NCI-H2227 (cell line): ENCODE measurements around the gene GEN1.

Experiments
- DNase-seq: peaks from one replicate; lab custom pipeline; 2025; ENCODE audit not compliant: unreplicated experiment; lab: John Stamatoyannopoulos, UW

GEN1 gene

GRCh38 chr2:17752246-17752645, 1.7 kb upstream of the GEN1 start:
- DNase-seq: no peak

DNA sequence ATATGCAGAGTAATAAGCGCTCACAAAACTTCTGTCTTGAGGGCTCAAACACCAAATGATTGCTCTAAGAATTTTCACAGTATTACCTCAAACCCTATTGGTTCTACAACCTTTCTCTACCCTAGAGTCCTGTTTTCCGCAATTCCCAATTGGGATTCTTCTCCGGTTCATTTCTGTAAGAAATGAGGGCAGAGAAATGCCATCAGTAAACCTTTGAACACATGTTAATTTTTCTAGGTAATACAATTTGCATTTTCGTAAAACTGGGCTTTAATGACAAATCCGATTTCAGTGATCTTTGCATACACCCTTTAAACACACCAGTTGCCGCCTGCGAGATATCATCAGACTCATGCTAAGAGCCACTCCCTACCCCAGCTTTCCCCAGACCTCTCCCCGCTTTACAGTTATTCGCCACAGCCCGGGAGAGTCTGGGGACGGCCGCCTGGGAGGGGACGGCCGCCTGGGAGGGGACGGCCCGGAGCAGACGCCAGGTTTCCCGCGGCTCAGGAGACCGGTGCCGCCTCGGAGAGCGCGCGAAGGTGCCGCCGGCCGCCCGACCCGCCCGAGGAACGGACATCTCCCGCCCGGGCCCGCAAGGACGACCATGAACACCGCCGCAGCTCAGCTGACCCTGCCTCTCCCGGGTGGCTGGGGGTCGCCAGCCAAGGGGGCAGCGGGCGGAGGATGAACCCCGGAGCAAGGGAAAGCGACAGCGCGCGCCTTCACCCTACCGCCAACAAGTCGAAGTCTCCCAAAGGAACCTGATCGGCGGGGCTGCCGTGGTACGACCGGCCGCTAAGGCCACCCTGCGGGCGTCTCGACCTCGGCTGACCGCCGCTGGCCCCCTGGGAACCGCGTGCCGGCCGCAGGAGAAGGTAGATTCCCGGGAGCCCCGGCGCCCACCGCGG, 791 bp upstream of the GEN1 start:
- peak; percentile 71 for DNase-seq

DNA sequence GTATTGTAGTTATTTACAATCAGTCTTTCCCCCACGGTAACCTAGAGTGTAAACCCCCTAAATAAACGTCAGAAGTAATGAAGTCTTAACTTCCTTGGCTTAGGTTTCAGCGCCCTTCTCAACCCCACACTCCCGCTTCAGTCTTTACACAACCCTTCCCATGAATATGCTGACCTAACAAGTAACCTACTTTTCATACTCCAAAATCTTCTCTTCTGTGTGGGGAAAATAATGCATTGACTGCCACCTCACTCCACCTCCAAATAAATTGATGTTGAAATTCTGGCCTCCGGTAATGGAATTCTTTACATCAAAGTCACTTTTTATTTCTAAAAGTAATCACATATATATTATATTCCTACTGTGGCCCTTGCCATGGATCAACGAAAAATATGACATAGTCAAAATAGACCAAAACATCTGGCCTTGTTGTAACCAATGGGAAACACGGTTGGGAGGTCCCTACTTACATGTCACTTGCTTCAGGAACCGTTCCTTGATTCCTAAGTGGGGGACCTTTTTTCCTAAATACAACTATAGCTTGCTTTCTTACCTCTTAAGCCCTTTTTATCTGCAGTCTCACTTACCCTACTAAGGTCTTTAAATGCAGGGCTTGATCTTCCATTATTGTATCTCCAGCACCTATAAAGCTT, 961 bp downstream of the GEN1 start:
- DNase-seq: peak; percentile 16

DNA sequence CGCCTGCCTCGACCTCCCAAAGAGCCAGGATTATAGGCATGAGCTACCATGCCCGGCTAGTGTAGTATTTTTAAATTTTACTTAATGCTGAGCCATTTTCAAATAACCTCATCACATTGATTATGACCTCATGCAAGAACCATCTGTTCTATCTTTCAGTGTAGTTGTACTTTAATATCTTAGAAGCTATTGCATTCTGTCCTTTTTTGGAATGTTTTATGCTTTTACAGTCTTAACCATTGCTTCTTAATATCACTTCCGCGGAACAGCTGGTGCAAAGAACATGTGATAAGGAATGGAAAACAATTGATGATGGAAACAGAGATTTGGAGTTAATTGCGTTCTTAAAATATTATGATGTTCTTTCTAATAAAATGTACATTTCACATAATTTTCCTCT, 2.7 kb downstream of the GEN1 start:
- DNase-seq: no peak

DNA sequence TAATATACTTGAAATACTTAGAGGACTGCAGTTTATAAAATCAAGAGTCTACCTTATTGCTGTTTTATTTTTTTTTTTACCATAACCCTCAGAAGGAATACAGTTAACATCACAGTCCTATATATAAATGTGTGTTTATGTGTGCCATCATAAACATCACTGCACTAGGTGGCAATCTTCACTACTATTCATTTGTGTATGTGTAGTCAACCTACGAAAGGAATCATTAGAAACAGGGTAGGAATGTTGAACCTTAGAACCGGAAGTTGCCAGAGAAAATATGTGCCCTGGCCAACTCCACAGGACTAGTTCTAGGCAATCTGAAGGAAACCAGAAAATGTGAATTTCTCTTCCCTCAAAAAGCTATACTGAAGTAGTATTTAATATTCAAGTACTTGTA, 3.4 kb downstream of the GEN1 start:
- DNase-seq: peak; percentile 7

DNA sequence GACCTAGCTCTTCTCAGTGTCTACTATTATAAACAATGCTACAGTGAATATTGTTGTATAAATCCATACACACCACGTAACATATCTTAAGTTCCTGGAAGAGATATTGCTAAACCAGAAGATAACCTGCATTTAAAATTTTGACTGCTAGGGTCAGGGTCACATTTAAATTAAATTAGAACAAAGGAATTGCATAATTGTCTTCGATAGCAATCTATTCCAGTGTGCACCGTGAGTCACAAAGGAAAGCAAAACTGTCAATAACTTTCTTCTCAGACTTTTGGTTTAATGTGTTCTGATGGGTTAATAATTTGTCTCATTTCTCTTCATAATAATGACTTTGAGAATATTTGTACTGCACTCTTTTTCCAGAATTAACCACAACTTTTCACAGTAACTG, 4.2 kb downstream of the GEN1 start:
- no peak for DNase-seq

GRCh38 chr2:17759805-17760204, 5.9 kb downstream of the GEN1 start:
- no peak for DNase-seq

DNA sequence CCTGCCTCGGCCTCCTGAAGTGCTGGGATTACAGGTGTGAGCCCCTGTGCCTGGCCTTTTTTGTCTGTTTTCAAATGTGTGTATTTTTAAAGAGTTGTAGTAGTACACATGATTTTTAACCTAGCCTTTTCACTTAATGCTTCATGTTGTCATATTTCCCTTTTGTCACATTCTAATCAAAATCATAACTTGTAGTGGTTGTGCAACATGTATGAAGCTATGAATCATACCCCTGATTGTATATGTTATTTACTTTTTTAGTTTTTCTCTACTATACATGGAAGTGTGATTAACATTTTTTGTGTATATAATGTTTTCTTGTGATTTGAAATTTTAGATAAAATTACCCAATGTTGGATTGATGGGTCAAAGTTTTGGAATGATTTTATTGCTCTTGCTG, 8.5 kb downstream of the GEN1 start:
- no peak for DNase-seq

GRCh38 chr2:17763641-17764333, 9.8 kb downstream of the GEN1 start:
- DNase-seq: no peak

GRCh38 chr2:17765398-17765797, 11.5 kb downstream of the GEN1 start:
- DNase-seq: no peak

GRCh38 chr2:17768894-17769293, 15.0 kb downstream of the GEN1 start:
- no peak for DNase-seq

DNA sequence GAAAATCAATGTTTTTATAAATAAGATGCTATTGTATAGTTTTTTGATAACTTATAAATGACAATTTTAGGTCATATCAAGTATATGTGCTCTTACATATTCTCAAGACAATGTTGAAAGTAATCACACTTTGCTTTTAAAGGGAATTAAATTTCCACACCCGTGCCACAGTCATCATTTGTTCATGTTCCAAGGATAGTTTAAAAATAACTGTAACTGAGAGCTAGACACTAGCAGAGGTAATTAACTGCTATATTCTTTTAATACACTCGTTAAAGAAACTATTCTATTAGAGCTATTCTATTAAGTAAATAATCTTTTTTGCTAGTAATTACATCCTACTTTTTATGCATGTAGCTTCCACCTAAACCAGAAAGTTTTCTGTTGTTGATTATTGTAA, 18.0 kb downstream of the GEN1 start:
- DNase-seq: no peak

DNA sequence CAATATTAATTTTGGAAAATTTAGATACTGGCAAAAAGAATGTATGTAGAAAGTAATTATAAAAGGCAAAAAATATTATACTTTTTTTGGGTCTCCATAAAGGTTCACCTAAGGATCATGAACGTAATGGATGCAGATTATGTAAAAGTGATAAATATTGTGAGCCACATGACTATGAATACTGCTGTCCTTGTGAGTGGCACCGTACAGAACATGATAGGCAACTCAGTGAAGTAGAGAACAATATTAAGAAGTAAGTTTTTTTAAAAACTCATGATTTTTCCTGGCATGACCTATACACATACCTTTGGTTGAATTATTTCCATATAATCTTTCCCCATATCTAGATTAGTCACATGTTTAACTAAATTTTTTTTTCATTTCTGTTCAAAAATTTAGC, 18.6 kb downstream of the GEN1 start:
- DNase-seq: no peak

DNA sequence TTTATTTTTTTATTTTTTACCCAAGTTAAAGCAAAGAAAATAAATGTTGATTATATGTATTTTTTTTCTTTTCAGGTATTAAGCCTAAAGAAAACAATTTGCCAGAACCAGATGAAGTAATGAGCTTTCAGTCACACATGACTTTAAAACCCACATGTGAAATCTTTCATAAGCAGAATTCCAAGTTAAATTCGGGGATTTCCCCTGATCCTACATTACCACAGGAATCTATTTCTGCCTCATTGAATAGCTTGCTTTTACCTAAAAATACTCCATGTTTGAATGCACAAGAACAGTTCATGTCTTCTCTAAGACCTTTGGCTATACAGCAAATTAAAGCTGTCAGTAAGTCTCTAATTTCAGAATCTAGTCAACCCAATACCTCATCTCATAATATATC, 26.6 kb downstream of the GEN1 start:
- no peak for DNase-seq

DNA sequence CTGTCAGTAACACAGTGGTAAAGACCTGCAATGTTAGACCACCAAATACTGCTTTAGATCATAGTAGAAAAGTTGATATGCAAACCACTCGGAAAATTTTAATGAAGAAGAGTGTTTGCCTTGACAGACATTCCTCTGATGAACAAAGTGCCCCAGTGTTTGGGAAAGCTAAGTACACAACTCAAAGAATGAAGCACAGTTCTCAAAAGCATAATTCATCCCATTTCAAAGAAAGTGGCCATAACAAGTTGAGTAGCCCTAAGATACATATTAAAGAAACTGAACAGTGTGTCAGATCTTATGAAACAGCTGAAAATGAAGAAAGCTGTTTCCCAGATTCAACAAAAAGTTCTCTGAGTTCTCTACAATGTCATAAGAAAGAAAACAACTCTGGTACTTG, 27.5 kb downstream of the GEN1 start:
- DNase-seq: no peak

GRCh38 chr2:17786727-17787126, 32.8 kb downstream of the GEN1 start:
- no peak for DNase-seq

DNA sequence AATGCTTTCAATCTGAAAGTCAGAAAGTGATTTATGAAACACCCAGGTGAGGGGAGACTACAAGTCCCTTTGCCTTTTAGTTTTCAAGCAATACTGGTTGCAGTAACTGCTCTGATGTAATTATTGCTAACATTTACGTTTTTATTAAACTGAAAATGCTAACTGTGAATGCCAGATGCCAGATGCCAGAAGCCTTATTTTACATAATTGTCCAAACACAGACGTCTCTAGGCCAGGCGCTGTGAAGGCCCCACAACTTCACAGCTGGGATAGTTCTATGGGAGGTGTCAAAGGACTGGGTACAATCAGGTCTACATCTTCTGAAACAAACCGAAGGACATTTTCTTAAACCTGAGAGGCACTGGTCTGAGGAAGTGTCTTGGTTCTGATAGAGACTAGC, 34.8 kb downstream of the GEN1 start:
- DNase-seq: no peak

DNA sequence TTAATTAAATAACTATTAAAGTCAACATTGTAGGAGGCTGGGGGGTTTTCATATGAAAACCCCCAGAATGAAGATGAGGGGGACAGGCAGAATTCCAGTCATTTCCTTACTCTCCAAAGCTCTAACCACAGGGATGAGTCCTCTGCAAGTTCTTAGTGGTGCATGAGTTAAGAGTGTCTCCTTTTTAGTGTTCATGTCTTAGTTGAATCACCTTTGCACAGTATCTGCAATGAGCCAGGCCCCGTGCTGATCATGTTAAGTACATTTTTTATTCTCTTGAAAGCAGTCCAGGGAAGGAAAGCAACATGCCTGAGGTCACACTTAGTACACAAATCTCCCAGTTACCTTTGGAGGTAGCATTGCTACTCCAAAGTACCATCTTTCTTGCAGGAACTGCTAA, 36.6 kb downstream of the GEN1 start:
- DNase-seq: no peak

DNA sequence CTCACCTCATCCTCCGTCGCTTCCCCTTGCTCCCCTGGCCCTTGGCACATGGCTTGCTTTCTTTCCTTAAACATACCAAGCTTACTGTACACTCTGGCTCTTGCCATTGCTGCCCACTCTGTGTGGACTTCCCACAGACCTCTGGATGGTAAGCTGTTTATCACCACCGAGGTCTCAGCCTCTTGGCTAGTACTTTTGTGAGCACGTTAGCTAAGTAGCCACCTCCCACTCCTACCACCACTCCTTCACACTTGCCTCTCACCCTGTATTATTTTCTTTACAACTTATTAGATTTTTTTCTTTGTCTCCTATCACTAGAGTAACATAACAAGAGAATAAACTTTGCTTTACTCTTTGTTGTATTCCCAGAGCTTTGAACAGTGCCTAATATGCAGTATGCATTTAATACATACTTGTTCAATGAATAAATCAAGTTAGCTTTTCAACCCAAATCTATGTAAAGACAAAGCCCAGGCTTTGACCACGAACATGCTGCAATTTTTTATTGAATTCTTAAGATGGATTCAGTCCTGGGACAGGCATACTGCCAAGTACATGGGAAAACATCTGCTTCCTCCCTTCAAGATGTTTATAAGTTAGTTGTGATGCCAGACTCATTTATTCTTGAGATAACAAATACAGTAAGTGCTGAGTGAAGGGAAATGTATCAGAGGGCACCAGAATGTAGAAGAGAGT, 37.3 kb downstream of the GEN1 start:
- no peak for DNase-seq

DNA sequence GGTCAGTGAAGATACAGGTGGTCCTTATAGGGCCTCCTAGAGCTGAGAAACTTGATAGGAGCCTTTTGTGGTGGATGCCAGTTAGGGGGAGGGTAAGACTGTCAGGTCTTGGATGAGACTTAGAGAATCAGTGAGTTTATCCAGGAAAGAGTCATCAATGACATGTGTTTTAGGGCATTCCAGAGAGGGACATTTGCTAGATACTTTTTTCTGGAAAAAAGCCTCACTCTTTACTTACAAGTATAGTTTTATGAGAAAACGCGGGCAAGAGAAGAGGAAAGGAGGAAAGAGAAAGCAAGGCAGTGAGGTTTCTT, 37.8 kb downstream of the GEN1 start:
- no peak for DNase-seq

DNA sequence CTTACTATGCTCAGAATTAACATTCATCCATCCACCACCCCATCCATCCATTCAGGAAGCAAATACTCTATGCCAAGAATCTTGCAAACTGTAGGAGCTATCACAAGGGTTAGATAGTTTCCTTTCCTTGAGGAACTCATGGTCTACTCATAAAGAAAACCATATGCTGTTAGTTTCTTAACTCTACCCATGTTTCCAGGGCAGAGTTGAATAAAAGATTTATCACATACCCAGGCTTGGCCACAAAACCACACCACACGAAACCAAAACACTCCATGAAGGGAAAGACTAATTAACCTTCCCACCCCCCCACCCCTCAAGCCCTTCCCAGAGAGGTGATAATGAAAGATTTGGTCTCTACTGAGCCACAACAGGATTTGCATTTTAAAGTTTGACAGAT, 38.6 kb downstream of the GEN1 start:
- no peak for DNase-seq

DNA sequence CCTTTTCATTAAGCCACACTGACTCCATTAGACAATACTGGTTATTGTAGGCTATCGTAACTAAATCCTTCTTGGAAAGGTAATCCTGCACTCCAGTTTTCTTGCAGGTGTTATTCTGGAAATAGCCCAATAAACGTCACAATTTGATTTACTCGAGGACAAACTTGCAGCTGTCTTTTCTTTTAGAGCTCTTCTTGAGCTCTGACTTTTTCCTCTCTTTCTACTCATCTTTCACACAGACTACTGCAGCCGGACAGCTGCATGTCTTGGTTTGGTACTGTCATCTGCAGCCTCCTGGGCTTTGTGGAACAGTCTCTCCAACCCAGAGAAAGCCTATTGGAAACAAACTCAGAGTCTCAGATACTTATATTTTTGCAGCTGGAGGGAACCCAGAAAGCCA, 39.4 kb downstream of the GEN1 start:
- no peak for DNase-seq
